ENCODE measurements around the gene ZNF48.

- no peak for TF ChIP-seq CTCF (IDR thresholded peaks at IDR 0.05; ENCODE audit: low read depth, low read length)
- no peak for TF ChIP-seq EZH2phosphoT487 (IDR thresholded peaks at IDR 0.05; ENCODE audit: low read depth)
These were observed 22.5 kb upstream of the ZNF48 start for GRCh38 chr16:30372725-30373124.
